Measurements from ENCODE around the gene RBM18.

Gene RBM18

DNA sequence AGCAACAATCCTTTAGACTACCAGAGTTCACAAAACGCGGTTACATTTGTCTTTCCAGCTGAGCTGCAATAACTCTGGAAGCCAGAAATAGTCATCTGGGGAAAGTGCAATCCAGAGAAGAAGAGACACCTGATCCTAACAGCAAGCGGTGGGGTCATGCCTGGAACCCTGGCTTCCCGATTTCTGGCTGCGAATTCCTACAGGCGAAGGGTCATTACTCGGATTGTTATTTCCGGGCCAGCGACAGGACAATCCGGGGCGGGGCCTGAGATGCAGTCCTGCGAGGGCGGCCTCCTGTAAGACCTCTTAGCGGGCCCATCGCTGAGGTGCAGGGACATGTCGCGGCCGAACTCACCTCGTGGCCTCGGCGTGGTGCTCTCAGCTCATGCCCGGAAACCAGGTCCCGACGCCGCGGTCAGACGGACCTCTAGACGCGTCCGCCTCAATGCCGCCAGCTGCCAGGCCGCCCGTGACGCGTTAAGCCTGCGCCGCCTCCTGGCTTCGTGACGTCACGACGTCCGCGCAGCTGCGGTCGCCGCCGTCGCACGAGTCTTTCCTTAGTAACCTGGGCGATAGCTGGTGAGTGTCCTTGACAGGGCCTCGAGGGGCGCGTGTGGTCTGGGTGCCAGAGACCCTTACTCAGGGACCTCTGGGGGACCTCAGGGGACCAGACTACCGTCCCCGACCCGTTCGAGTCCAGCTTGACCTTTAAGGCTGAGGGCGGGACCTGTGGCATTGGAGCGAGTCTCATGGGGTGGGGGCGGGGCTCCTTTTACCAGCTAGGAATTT is at the start of gene RBM18, which contains the start of gene MRRF:
Gene RBM18 (minus strand): TSS at position 481 of the 789 bp plus-strand sequence. CDS start 3,348 bp downstream, outside the sequence.
Gene MRRF (plus strand): TSS at position 523 of the 789 bp plus-strand sequence. CDS start 6,010 bp downstream, outside the sequence.
- peak within 1 kb of the TSS; percentile 95 for H3K4me3 ChIP-seq (ENCODE audit: low read length)
- no peak for TF ChIP-seq ZNF274 (IDR thresholded peaks at IDR 0.05; ENCODE audit: low read depth, low read length)

GRCh38 chr9:122314165-122314564 is 49.5 kb upstream of the RBM18 start:
- H3K4me3 ChIP-seq (ENCODE audit: low read length) = no peak overlapping the region
- TF ChIP-seq ZNF274 (IDR thresholded peaks at IDR 0.05; ENCODE audit: low read depth, low read length) = no peak

DNA sequence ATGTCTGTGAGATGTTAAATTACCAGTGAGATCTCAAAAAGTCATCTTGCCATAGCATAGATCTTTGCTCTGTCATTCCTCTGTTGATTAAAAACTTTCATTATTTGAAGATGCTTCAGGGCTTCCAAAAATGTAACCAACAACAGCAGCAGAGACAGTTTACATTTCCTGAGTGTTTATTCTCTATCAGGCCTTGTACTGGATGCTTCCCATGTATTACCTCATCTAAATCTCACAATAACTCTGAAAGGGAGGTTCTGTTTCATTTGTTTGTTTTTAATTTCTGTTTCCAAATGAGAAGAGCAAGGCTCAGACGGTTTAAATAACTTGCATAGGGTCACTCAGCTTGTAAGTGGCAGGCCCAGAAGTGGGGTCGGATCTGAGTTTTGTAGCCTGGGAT is 45.2 kb upstream of the RBM18 start:
- H3K4me3 ChIP-seq (ENCODE audit: low read length) = no peak overlapping the region
- TF ChIP-seq ZNF274 (IDR thresholded peaks at IDR 0.05; ENCODE audit: low read depth, low read length) = no peak

- no peak for TF ChIP-seq ZNF274 (IDR thresholded peaks at IDR 0.05; ENCODE audit: low read depth, low read length)
- no peak overlapping the region for H3K4me3 ChIP-seq (ENCODE audit: low read length)
These were observed 43.3 kb upstream of the RBM18 start for GRCh38 chr9:122307925-122308324.

DNA sequence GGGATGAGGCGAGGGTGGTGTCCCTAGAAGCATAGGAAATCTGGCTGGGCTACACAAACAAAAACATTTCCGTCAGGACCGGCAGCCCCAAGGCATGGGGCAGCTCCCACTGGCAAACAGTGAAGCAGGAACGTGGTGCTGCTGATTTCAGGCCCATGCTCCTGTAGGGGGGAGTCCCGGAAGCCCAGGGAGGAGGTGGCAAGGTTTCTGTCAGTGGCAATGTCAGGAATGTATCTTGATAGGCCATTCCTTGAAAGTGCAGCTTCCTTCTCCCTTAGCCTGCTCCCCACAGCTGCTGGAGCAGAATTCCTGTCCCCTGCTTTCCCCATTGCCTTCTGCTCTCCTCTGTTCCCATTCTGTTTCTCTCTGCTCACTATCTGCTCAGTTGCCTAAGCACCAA is 42.4 kb upstream of the RBM18 start:
- no peak overlapping the region for H3K4me3 ChIP-seq (ENCODE audit: low read length)
- no peak for TF ChIP-seq ZNF274 (IDR thresholded peaks at IDR 0.05; ENCODE audit: low read depth, low read length)

DNA sequence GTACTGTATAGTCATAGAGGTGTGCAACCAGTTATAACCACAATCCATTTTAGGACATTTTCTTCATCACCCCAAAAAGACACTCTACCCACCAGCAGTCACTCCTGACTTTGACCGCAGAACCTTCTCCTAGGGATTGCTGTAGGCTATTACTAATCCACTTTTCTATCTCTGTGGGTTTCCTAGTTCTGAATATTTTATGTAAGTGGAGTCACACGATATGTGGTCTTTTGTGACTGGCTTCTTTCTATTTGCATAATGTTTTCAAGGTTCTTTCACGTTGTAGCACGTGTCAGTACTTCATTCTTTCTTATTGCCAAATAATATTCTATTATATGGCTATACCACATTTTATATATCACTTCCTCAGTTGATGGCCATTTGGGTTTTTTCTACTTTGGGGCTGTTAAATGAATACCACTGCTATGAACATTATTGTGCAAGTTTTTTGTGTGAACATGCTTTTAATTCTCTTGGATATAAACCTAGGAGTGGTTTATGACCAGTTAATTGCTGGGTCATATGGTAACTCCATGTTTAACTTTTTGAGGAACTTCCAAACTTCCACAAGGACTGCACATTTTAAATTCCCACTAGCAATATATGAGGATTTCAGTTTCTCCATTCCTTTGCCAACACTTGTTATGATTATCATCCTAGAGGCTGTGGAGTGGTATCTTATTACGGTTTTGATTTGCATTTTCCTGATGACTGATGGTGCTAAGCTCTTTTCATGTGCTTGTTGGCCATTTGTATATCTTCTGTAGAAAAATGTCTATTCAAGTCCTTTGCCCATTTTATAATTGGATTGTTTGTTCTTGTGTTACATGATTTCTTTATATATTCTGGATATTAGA is 37.8 kb upstream of the RBM18 start:
- no peak for TF ChIP-seq ZNF274 (IDR thresholded peaks at IDR 0.05; ENCODE audit: low read depth, low read length)
- H3K4me3 ChIP-seq (ENCODE audit: low read length) = no peak overlapping the region

- TF ChIP-seq ZNF274 (IDR thresholded peaks at IDR 0.05; ENCODE audit: low read depth, low read length) = no peak
- H3K4me3 ChIP-seq (ENCODE audit: low read length) = no peak overlapping the region
These were observed 32.9 kb upstream of the RBM18 start for GRCh38 chr9:122297512-122297911.

- no peak overlapping the region for H3K4me3 ChIP-seq (ENCODE audit: low read length)
- TF ChIP-seq ZNF274 (IDR thresholded peaks at IDR 0.05; ENCODE audit: low read depth, low read length) = no peak
These were observed 29.9 kb upstream of the RBM18 start for GRCh38 chr9:122294531-122294930.

- no peak for TF ChIP-seq ZNF274 (IDR thresholded peaks at IDR 0.05; ENCODE audit: low read depth, low read length)
- no peak overlapping the region for H3K4me3 ChIP-seq (ENCODE audit: low read length)
These were observed 26.8 kb upstream of the RBM18 start for GRCh38 chr9:122291458-122291857.

DNA sequence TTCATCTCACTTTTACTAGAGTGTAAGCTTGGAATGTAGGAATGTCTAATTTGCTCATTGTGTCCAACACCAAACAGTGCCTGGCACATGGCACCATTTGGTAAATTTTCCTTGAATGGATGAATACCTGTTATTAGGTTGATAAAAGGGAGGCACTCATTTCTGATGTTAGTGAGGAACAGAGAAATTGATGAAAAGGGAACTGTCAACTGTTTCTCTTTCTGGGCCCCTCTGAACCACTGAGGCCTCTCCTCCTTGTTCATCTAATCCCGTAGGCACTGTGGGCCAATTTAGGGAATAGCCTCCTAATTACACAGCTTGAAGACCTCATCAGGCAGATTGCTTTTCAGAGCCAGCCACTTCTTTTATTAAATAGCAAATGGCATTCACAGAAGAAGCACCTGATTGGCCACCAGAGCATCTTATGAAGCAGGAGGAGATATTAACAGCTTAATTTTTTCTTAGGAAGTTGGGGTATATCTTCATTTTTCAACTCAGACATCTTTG is 22.6 kb upstream of the RBM18 start:
- no peak overlapping the region for H3K4me3 ChIP-seq (ENCODE audit: low read length)
- TF ChIP-seq ZNF274 (IDR thresholded peaks at IDR 0.05; ENCODE audit: low read depth, low read length) = no peak

DNA sequence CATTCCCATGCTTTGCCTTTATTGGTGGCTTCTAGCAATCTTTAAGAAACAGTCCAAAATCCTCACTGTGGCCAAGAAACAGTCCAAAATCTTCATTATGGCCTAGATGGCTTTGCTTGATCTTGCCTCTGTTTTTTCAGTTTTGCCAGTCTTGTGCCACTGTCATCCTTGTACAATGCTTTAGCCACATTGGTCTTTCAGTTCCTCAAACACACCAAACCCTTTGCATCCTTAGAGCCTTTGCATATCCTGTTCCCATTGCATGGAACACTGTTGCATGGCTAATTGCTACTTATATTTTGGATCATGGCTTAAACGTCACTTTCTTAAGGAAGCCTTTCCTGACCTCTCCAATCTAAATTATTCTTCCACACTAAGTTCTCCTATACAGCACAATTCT is 22.1 kb upstream of the RBM18 start:
- no peak for TF ChIP-seq ZNF274 (IDR thresholded peaks at IDR 0.05; ENCODE audit: low read depth, low read length)
- no peak overlapping the region for H3K4me3 ChIP-seq (ENCODE audit: low read length)

DNA sequence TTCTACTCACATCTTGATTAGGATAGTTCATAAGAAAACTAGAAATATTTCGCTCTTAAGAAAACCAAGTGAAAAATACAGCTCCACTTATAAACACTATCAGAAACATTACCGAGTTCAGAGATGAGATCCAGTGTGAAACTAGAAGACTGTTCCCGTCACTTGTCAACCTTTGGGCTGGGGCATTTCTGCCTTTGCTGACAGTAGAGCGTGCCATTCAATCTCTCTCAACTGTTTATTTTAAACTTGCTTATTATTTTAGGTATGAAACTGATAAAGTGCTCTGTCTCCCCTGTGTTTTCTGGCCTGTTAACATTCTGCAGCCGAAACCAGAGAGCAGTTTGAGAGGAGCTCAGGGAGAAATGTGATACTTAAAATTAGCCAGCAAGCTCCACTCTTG is 16.7 kb upstream of the RBM18 start:
- no peak for TF ChIP-seq ZNF274 (IDR thresholded peaks at IDR 0.05; ENCODE audit: low read depth, low read length)
- H3K4me3 ChIP-seq (ENCODE audit: low read length) = no peak overlapping the region

GRCh38 chr9:122277285-122277897 is 12.8 kb upstream of the RBM18 start:
- H3K4me3 ChIP-seq (ENCODE audit: low read length) = no peak overlapping the region
- no peak for TF ChIP-seq ZNF274 (IDR thresholded peaks at IDR 0.05; ENCODE audit: low read depth, low read length)

GRCh38 chr9:122276096-122276495 is 11.5 kb upstream of the RBM18 start:
- TF ChIP-seq ZNF274 (IDR thresholded peaks at IDR 0.05; ENCODE audit: low read depth, low read length) = no peak
- no peak overlapping the region for H3K4me3 ChIP-seq (ENCODE audit: low read length)
